ENCODE data around the gene HMGN1.
A peak's percentile ranks its signal among the peaks of the same experiment; 100 is the strongest.

Gene HMGN1

GRCh38 chr21:39326607-39327307 is 22.1 kb downstream of the HMGN1 start:
- no peak for DNase-seq

GRCh38 chr21:39325458-39325857 is 23.4 kb downstream of the HMGN1 start:
- no peak for DNase-seq

- no peak for DNase-seq
These were observed 27.5 kb downstream of the HMGN1 start for GRCh38 chr21:39321424-39321823.

- no peak for DNase-seq
These were observed 29.0 kb downstream of the HMGN1 start for GRCh38 chr21:39319814-39320332.

- DNase-seq: no peak
These were observed 29.6 kb downstream of the HMGN1 start for GRCh38 chr21:39319251-39319756.

- no peak for DNase-seq
These were observed 30.6 kb downstream of the HMGN1 start for GRCh38 chr21:39318091-39318959.

GRCh38 chr21:39317134-39318090 is 31.5 kb downstream of the HMGN1 start:
- no peak for DNase-seq

- DNase-seq: no peak
These were observed 32.2 kb downstream of the HMGN1 start for GRCh38 chr21:39316729-39317128.

- no peak for DNase-seq
These were observed 33.1 kb downstream of the HMGN1 start for GRCh38 chr21:39315603-39316445.

GRCh38 chr21:39314143-39315027 is 34.5 kb downstream of the HMGN1 start:
- DNase-seq: no peak

GRCh38 chr21:39313571-39314142 is 35.2 kb downstream of the HMGN1 start, which contains the start of gene BRWD1:
TSS of gene BRWD1 (minus strand) at chr21:39313632. CDS start at chr21:39313491, 141 bp downstream.
- peak; percentile 23 for DNase-seq

- DNase-seq: no peak
These were observed 35.8 kb downstream of the HMGN1 start for GRCh38 chr21:39313042-39313570.

- peak; percentile 60 for DNase-seq
These were observed 36.5 kb downstream of the HMGN1 start for GRCh38 chr21:39312112-39313041.

GRCh38 chr21:39311164-39311563 is 37.7 kb downstream of the HMGN1 start:
- DNase-seq: no peak

- DNase-seq: no peak
These were observed 41.4 kb downstream of the HMGN1 start for GRCh38 chr21:39307466-39307865.

GRCh38 chr21:39300587-39300986 is 48.3 kb downstream of the HMGN1 start:
- no peak for DNase-seq

- DNase-seq: no peak
These were observed 52.0 kb downstream of the HMGN1 start for GRCh38 chr21:39296891-39297290.

All from NCI-H524 treated with DMSO at 0.1 percent for 48 hours (cell line).